Mesendoderm (in vitro differentiated cells): Measurements from ENCODE around the gene IFFO2.

Experiments used
- DNase-seq: peaks from one replicate; pipeline ENCODE4 v3.0.0; 2013
- H2AK5ac ChIP-seq: 2 replicates; pipeline ENCODE4 v1.6.1; 2013; ENCODE audit warnings: low read length, inconsistent platforms
- H2BK120ac ChIP-seq: 2 replicates; pipeline ENCODE4 v1.6.1; 2013; ENCODE audit warnings: low read depth, mild to moderate bottlenecking, low read length, moderate library complexity, mixed read lengths
- H2BK15ac ChIP-seq: replicated peaks from 2 replicates; pipeline ENCODE4 v1.6.1; 2013; ENCODE audit warnings: low read depth, mild to moderate bottlenecking, moderate library complexity
- H2BK5ac ChIP-seq: 2 replicates; pipeline ENCODE4 v1.6.1; 2013; ENCODE audit warnings: low read length, inconsistent platforms
- H3K18ac ChIP-seq: 2 replicates; pipeline ENCODE4 v1.6.1; 2013; ENCODE audit warnings: mild to moderate bottlenecking, low read length, mixed read lengths
- H3K23ac ChIP-seq: one replicate; pipeline ENCODE4 v1.6.1; 2013; ENCODE audit warnings: low read length
- H3K27ac ChIP-seq: 2 replicates; pipeline ENCODE4 v1.5.1; 2013; ENCODE audit warnings: low read depth, mild to moderate bottlenecking, inconsistent platforms, low read length, moderate library complexity
- H3K27me3 ChIP-seq: 2 replicates; pipeline ENCODE4 v1.6.1; 2013; ENCODE audit warnings: low read length, control low read depth, mild to moderate bottlenecking, inconsistent platforms; ENCODE audit not compliant: insufficient read depth, poor library complexity
- H3K36me3 ChIP-seq: 2 replicates; pipeline ENCODE4 v1.6.1; 2013; ENCODE audit warnings: low read length, inconsistent platforms; ENCODE audit not compliant: control insufficient read depth, insufficient read depth
- H3K4ac ChIP-seq: one replicate; pipeline ENCODE4 v1.6.1; 2013; ENCODE audit warnings: low read depth, mild to moderate bottlenecking, low read length, moderate library complexity
- H3K4me1 ChIP-seq: 2 replicates; pipeline ENCODE4 v1.6.1; 2013; ENCODE audit warnings: low read depth, low read length, inconsistent platforms; ENCODE audit not compliant: control insufficient read depth
- H3K4me2 ChIP-seq: 2 replicates; pipeline ENCODE4 v1.6.1; 2013; ENCODE audit warnings: low read length
- H3K4me3 ChIP-seq: 2 replicates; pipeline ENCODE4 v1.5.1; 2013; ENCODE audit warnings: mild to moderate bottlenecking, low read length
- H3K56ac ChIP-seq: one replicate; pipeline ENCODE4 v1.6.1; 2013; ENCODE audit warnings: low read length
- H3K79me1 ChIP-seq: 2 replicates; pipeline ENCODE4 v1.6.1; 2013; ENCODE audit warnings: low read length, inconsistent platforms
- H3K79me2 ChIP-seq: 2 replicates; pipeline ENCODE4 v1.6.1; 2013; ENCODE audit warnings: mild to moderate bottlenecking, low read length; ENCODE audit not compliant: control insufficient read depth, insufficient read depth
- H3K9ac ChIP-seq: 2 replicates; pipeline ENCODE4 v1.6.1; 2013; ENCODE audit warnings: low read length, inconsistent platforms
- H4K5ac ChIP-seq: one replicate; pipeline ENCODE4 v1.6.1; 2013; ENCODE audit warnings: low read length
- H4K8ac ChIP-seq: one replicate; pipeline ENCODE4 v1.6.1; 2013; ENCODE audit warnings: low read depth, mild to moderate bottlenecking, control low read depth, low read length, moderate library complexity
- WGBS: extraction: QIAGEN DNeasy Blood & Tissue Kit; methylation state at CpG from one replicate; pipeline ENCODE4 v1.1.7; 2013; ENCODE audit warnings: low lambda C conversion rate, missing lambda C conversion rate; ENCODE audit not compliant: insufficient coverage; ENCODE audit errors: extremely low coverage; 5-methylcytosine and 5-hydroxymethylcytosine counted together

The IFFO2 gene

DNA sequence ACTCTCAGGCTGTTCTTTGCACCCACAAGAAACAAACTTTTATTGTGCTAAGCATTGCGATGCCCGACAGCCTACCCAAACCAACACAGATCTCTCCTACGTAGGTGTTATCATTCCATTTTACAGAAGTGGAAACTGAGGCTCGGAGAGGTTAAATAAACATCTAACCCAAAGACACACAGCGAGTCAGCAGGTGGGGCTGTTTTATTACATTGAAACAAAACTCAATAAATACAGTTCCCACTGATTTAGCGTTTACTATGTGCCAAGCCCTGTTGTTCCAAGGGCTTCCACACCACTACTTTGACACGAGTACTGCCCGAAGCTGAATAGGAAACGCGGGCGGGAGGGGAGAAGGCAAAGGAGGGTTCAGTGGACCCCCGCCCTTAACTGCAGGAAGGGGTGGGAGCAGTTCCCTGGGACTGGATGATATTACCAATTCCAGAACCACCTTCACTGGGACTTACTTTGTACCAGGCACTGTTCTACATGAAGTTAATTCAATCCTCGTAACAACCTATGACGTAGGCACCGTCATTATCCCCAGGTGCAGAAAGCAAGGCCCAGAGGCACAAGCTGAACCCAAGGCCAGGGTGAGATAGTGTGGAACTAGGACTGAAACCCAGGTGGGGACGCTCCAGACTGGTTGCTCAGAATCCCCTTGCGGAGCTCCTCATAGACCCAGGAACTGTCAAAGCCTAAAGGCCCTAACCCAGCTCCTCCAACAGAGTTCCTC, 34.8 kb downstream of the IFFO2 start:
- H2BK120ac ChIP-seq = no peak overlapping the region
- H3K27ac ChIP-seq = no peak overlapping the region

DNA sequence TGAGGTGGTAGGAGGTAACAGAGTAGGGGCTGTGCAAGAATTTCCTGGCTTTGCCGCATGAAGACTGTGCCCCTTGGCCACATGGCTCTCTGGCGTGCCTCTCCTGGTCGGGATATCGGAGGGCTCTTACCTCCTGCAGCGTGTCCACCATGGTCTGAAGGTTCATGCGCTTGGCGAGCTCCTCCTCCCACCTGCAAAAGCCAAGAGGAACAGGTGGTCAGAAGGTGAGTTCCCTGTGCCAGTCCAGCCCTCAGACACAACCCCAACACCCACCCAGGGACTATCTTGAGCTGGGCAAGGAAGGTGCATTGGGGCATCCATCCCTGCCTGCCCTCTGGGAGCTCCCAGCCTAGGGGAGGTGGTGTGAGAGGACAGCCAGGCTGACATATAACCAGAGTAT, 35.5 kb downstream of the IFFO2 start:
- H3K23ac ChIP-seq = no peak overlapping the region
- no peak overlapping the region for H2AK5ac ChIP-seq
- H2BK15ac ChIP-seq = no peak overlapping the region
- no peak overlapping the region for H3K4ac ChIP-seq
- H3K4me1 ChIP-seq = no peaks in the 10 kb centered on the region
- no peak for DNase-seq
- H3K36me3 ChIP-seq = no peaks in the 10 kb centered on the region
- H3K4me3 ChIP-seq = no peak overlapping the region
- H3K79me1 ChIP-seq = no peaks in the 10 kb centered on the region
- no peak overlapping the region for H4K8ac ChIP-seq
- no peaks in the 10 kb centered on the region for H3K79me2 ChIP-seq
- H3K9ac ChIP-seq = no peak overlapping the region
- no CpG with 5 or more reads among the region's 7 CpGs for WGBS
- no peak overlapping the region for H4K5ac ChIP-seq
- no peaks in the 10 kb centered on the region for H3K27me3 ChIP-seq
- H3K4me2 ChIP-seq = no peak overlapping the region
- H3K18ac ChIP-seq = no peak overlapping the region
- H2BK120ac ChIP-seq = no peak overlapping the region
- no peak overlapping the region for H3K56ac ChIP-seq
- H2BK5ac ChIP-seq = no peak overlapping the region
- no peak overlapping the region for H3K27ac ChIP-seq

More for the DNA sequence above, 34.8 kb downstream of the IFFO2 start:
- WGBS = no CpG with 5 or more reads among the region's 17 CpGs
- Histone ChIP-seq H3K79me1 (no peaks in the 10 kb centered on the region), H3K9ac (no peak overlapping the region), H3K27me3 (no peaks in the 10 kb centered on the region), H3K4me1 (no peaks in the 10 kb centered on the region), H3K56ac (no peak overlapping the region), H2BK5ac (no peak overlapping the region), H2AK5ac (no peak overlapping the region), H2BK15ac (no peak overlapping the region), H3K4me2 (no peak overlapping the region), H3K4me3 (no peak overlapping the region), H4K8ac (no peak overlapping the region), H3K79me2 (no peaks in the 10 kb centered on the region), H4K5ac (no peak overlapping the region), H3K36me3 (no peaks in the 10 kb centered on the region), H3K18ac (no peak overlapping the region), H3K23ac (no peak overlapping the region), H3K4ac (no peak overlapping the region)
- DNase-seq = no peak

DNA sequence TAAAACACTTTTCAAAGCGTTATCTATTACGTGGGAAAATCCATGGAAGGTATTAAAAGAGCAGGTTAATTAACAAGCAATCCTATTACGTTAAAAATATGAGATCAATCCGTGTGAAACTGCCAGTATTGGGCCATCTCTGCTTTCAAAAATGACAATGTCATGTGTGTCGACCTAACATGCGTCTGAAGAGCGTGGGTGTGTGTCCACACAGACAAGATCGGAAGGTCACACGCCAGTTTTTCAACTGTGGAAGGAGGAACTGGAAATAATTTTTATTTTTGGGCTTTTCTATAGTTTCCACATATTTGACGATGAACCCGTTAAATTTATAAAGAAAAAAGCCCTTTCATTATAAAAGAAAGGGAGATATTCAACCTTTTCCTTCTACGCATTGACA, 36.5 kb downstream of the IFFO2 start:
- DNase-seq = no peak
- Histone ChIP-seq H2BK120ac (no peak overlapping the region), H3K4me3 (no peak overlapping the region), H3K4me1 (no peaks in the 10 kb centered on the region), H3K27ac (no peak overlapping the region), H3K36me3 (no peaks in the 10 kb centered on the region), H3K18ac (no peak overlapping the region), H2AK5ac (no peak overlapping the region), H3K9ac (no peak overlapping the region), H2BK15ac (no peak overlapping the region), H3K4me2 (no peak overlapping the region), H2BK5ac (no peak overlapping the region), H4K8ac (no peak overlapping the region), H3K23ac (no peak overlapping the region), H3K79me1 (no peaks in the 10 kb centered on the region), H4K5ac (no peak overlapping the region), H3K79me2 (no peaks in the 10 kb centered on the region), H3K56ac (no peak overlapping the region), H3K4ac (no peak overlapping the region), H3K27me3 (no peaks in the 10 kb centered on the region)
- WGBS = no CpG with 5 or more reads among the region's 12 CpGs

DNA sequence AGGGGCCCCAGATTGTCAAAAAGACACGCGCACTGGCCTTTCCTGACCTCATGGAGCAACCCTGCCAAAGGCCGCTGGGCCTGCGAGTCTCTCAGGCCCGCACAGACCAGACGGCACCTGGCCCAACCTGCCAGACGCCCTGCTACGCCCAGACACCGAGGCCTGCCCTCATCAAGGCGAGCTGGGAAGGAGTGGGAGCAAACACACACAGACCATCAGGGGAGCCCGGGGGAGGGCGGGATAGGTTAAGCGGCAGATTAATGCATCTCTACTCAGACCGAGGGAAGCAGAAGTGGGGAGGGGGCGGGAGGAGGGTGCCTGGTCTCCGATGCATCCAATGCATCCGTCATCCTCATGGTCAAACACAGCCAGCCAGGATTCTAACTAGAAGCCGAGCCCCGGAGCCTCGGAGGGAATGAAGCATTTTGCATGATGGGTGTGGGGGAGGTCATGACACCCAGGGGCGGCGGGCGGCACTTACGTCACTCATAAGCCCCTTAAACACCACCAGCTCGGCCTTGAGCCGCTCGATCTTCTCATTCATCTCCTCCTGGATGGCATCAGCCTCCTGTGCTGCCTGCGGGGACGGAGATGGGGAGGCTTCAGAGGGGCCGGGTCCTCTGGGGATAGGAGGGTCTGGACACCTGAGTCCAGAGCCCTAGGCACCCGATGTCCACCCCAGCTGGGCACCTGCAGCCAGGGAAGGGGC, 37.1 kb downstream of the IFFO2 start:
- H3K4me3 ChIP-seq = no peak overlapping the region
- no peaks in the 10 kb centered on the region for H3K27me3 ChIP-seq
- H3K56ac ChIP-seq = no peak overlapping the region
- no peak overlapping the region for H3K4ac ChIP-seq
- no peak overlapping the region for H2BK120ac ChIP-seq
- no peaks in the 10 kb centered on the region for H3K36me3 ChIP-seq
- H2AK5ac ChIP-seq = no peak overlapping the region
- no peaks in the 10 kb centered on the region for H3K4me1 ChIP-seq
- H3K18ac ChIP-seq = no peak overlapping the region
- peak; percentile 39 for DNase-seq
- H4K5ac ChIP-seq = no peak overlapping the region
- no CpG with 5 or more reads among the region's 31 CpGs for WGBS
- H2BK15ac ChIP-seq = no peak overlapping the region
- no peak overlapping the region for H4K8ac ChIP-seq
- no peak overlapping the region for H3K4me2 ChIP-seq
- no peaks in the 10 kb centered on the region for H3K79me1 ChIP-seq
- H3K27ac ChIP-seq = no peak overlapping the region
- no peaks in the 10 kb centered on the region for H3K79me2 ChIP-seq
- no peak overlapping the region for H2BK5ac ChIP-seq
- H3K9ac ChIP-seq = no peak overlapping the region
- H3K23ac ChIP-seq = no peak overlapping the region

DNA sequence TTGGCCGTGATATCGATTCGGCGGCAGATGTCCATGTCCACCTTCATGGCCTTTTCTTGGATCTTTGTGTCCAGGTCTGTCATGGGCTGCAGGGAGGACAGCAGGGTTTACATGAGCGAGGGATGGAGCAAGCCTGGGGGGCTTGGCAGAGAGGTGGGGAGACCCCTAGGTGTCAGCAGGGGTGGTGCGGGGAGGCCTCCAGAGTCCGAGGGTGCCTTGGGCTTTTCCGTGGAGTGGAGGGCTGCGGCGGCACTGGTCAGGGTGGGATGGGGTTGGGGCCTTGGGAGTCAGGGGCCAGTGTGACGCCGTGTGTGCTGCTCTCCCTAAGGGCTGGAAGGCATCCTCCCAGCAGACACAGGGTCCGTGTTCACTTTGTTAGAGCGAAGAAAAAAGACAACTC, 38.1 kb downstream of the IFFO2 start:
- H2BK15ac ChIP-seq = no peak overlapping the region
- H3K18ac ChIP-seq = no peak overlapping the region
- H2BK120ac ChIP-seq = no peak overlapping the region
- H2AK5ac ChIP-seq = no peak overlapping the region
- H3K79me2 ChIP-seq = no peaks in the 10 kb centered on the region
- no peak for DNase-seq
- no peaks in the 10 kb centered on the region for H3K27me3 ChIP-seq
- no CpG with 5 or more reads among the region's 14 CpGs for WGBS
- H3K4me2 ChIP-seq = no peak overlapping the region
- H3K4me1 ChIP-seq = no peaks in the 10 kb centered on the region
- H3K4ac ChIP-seq = no peak overlapping the region
- H4K8ac ChIP-seq = no peak overlapping the region
- H3K27ac ChIP-seq = no peak overlapping the region
- H2BK5ac ChIP-seq = no peak overlapping the region
- no peak overlapping the region for H4K5ac ChIP-seq
- H3K23ac ChIP-seq = no peak overlapping the region
- no peaks in the 10 kb centered on the region for H3K79me1 ChIP-seq
- no peaks in the 10 kb centered on the region for H3K36me3 ChIP-seq
- no peak overlapping the region for H3K56ac ChIP-seq
- no peak overlapping the region for H3K4me3 ChIP-seq
- H3K9ac ChIP-seq = no peak overlapping the region
